ENCODE data around the gene VPS13D. TPM values are rescaled to one million over a fixed set of nuclear protein-coding genes. Genes with fewer than 3 reads are reported as not detected.
"Not testable (repeated sequence)": the region's sequence is repeated elsewhere in the genome, so short reads cannot be mapped to it uniquely, and the experiment has no call there.

Gene VPS13D
- total RNA-seq, 4 donors from 2014 or later = 88.1 to 105 (median 97.1) TPM

DNA sequence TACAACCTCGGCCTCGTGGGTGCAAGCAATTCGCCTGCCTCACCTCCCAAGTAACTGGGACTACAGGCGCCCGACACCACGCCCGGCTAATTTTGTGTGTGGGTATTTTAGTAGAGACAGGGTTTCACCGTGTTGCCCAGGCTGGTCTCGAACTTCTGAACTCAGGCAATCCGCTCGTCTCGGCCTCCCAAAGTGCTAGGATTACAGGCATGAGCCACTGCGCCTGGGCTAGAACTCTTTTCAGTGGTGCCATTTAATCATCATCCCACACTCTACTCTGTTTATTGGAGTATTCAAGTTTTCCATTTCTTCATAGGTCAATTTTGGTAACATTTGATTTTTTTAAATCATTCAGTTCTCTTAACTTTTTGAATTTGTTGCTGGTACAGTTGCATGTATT lies 286.9 kb downstream of the VPS13D start:
- no peak for ATAC-seq (ENCODE audit: low FRiP score)
- no peak for DNase-seq (ENCODE audit: low spot score)
- no peak for TF ChIP-seq CTCF (IDR thresholded peaks at IDR 0.05)

GRCh38 chr1:12518931-12519692 lies 289.3 kb downstream of the VPS13D start:
- DNase-seq (ENCODE audit: low spot score) = no peak
- peak; percentile 82 for ATAC-seq (ENCODE audit: low FRiP score)
- no peak for TF ChIP-seq CTCF (IDR thresholded peaks at IDR 0.05)

DNA sequence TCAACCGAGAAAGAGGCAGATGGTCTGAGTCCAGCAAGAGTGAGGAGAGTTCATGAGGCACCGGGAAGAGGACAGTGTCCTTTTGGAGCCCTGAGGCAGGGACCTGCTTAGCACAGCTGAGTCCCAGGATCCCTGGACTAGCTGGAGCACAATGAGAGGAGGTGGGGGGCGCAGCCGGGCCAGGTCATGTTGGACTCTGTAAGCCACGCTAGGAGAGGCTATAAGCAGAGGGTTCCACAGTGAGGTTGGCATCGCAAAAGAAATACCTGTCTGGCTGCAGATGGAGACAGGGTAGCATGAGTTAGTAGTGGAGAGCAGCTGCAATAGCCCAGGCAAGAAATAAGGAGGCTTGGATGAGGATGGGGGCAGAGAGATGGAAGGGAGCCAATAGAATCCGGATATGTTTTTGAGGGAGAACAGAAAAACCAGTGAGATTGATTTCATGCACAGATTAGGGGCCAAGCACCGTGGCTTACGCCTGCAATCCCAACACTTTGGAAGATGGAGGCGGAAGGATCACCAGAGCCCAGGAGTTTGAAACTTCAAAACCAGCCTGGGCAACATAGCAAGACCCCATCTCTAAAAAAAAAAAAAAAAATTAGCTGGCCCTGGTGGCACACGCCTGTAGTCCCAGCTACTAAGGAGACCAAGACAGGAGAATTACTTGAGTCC lies 290.0 kb downstream of the VPS13D start:
- ATAC-seq (ENCODE audit: low FRiP score) (no peak), DNase-seq (ENCODE audit: low spot score) (no peak)
- no peak for TF ChIP-seq CTCF (IDR thresholded peaks at IDR 0.05)

DNA sequence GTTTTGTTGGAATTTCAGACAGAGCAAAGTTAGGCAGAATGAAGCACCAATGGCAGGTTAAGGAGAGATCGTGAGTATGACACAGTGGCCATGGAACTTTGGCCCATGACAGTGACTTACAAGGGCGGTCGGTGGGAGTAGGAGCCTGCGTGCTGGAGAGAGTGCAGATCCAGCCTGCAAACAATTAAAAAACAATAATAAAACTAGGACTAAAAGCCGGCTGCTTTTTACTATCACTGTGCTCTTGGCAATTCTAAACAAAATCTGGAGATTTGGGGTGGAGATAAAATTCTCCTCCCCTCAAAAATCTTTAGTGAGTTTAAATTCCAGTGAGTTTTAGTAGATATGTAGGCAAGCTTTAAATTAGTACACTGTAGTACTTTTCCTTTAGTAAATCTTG lies 291.3 kb downstream of the VPS13D start:
- no peak for ATAC-seq (ENCODE audit: low FRiP score)
- no peak for DNase-seq (ENCODE audit: low spot score)
- TF ChIP-seq CTCF (IDR thresholded peaks at IDR 0.05) = no peak

DNA sequence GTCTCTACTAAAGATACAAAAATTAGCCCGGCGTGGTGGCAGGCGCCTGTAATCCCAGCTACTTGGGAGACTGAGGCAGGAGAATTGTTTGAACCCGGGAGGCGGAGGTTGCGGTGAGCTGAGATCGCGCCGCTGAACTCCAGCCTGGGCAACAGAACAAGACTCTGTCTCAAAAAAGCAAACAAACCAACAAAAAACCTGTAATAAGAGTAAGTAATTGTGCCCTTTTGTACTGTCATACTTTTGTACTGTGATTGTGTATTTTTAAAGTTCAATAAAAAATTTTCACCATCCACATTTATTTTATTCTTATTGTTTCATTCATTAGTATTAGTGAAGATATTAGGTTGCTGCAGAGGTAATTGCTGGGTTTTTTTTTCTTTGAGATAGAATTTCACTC lies 292.9 kb downstream of the VPS13D start:
- DNase-seq (ENCODE audit: low spot score); ATAC-seq (ENCODE audit: low FRiP score): not testable (repeated sequence)

DNA sequence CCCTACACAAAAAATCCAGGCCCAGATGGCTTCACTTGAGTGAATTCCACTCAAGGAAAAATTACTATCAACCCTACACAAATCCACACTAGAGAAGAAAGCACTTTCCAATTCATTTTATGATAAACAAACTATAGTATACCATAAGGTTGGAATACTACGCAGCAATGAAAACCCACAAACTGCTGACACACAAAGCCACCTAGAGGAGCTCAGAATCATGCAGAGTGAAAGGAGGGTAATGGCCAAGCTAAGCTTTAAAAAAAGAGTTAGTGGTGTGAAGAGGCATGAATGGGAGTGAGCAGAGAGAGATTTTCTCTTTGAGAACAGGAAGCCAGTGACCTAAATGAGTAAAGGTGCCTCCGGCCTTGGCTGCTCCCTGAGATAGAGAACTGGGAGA lies 294.4 kb downstream of the VPS13D start:
- DNase-seq (ENCODE audit: low spot score) (no peak), ATAC-seq (ENCODE audit: low FRiP score) (no peak)

More for the DNA sequence above, 294.4 kb downstream of the VPS13D start:
- TF ChIP-seq CTCF (IDR thresholded peaks at IDR 0.05) = no peak

All from omental fat pad (tissue), 4 donors.